OCI-LY1 (cell line): ENCODE data around the gene CREB3.

Source experiments
- H2AFZ ChIP-seq: fragments of 200-600 bp; sonication (generic), shearing (Covaris generic); 2 replicates; pipeline ENCODE4 v1.6.0; 2014; ENCODE audit warnings: antibody characterized with exemption, mild to moderate bottlenecking, low read length
- H3F3A ChIP-seq: fragments of 200-600 bp; sonication (generic), shearing (Covaris generic); 2 replicates; pipeline ENCODE4 v1.6.0; 2014; ENCODE audit warnings: mild to moderate bottlenecking, antibody characterized with exemption, low read length, moderate library complexity; ENCODE audit not compliant: insufficient read depth
- H3K27ac ChIP-seq: fragments of 200-600 bp; sonication (generic); 2 replicates; pipeline ENCODE4 v1.5.1; 2014; ENCODE audit warnings: low read length, mixed run types, mild to moderate bottlenecking, low read depth; ENCODE audit not compliant: poor library complexity, severe bottlenecking
- H3K27me3 ChIP-seq: fragments of 200-600 bp; sonication (generic); 2 replicates; pipeline ENCODE4 v1.6.0; 2014; ENCODE audit warnings: antibody characterized with exemption, mild to moderate bottlenecking, low read length, moderate library complexity; ENCODE audit not compliant: insufficient read depth
- H3K36me3 ChIP-seq: fragments of 200-600 bp; sonication (generic); 2 replicates; pipeline ENCODE4 v1.6.1; 2014; ENCODE audit warnings: mild to moderate bottlenecking, antibody characterized with exemption, low read length, moderate library complexity, mixed read lengths; ENCODE audit not compliant: insufficient read depth
- H3K4me1 ChIP-seq: fragments of 200-600 bp; sonication (generic); 2 replicates; pipeline ENCODE4 v1.5.1; 2014; ENCODE audit warnings: mild to moderate bottlenecking, low read length, moderate library complexity; ENCODE audit not compliant: insufficient read depth, severe bottlenecking
- H3K4me2 ChIP-seq: fragments of 200-600 bp; sonication (generic), shearing (Covaris generic); 2 replicates; pipeline ENCODE4 v1.6.1; 2014; ENCODE audit warnings: low read length
- H3K4me3 ChIP-seq: fragments of 200-600 bp; sonication (generic); 2 replicates; pipeline ENCODE4 v1.5.1; 2014; ENCODE audit warnings: low read length, low read depth, mild to moderate bottlenecking, mixed read lengths; ENCODE audit not compliant: poor library complexity, severe bottlenecking
- H3K79me2 ChIP-seq: fragments of 200-600 bp; shearing (Covaris generic); 2 replicates; pipeline ENCODE4 v1.6.1; 2016; ENCODE audit warnings: mixed run types, low read length, mixed read lengths; ENCODE audit not compliant: insufficient read depth
- H3K9ac ChIP-seq: fragments of 200-600 bp; sonication (generic), shearing (Covaris generic); 2 replicates; pipeline ENCODE4 v1.6.1; 2014; ENCODE audit warnings: mild to moderate bottlenecking, low read length, mixed read lengths
- H3K9me2 ChIP-seq: fragments of 200-600 bp; sonication (generic), shearing (Covaris generic); 2 replicates; pipeline ENCODE4 v1.6.1; 2014; ENCODE audit warnings: low read depth, mild to moderate bottlenecking, low read length, mixed read lengths
- H3K9me3 ChIP-seq: fragments of 200-600 bp; shearing (Covaris generic); 2 replicates; pipeline ENCODE4 v1.6.1; 2014; ENCODE audit warnings: low read length, mixed read lengths
- H4K20me1 ChIP-seq: fragments of 200-600 bp; sonication (generic), shearing (Covaris generic); 2 replicates; pipeline ENCODE4 v1.6.0; 2016; ENCODE audit warnings: mild to moderate bottlenecking, low read length; ENCODE audit not compliant: insufficient read depth
- EZH2 ChIP-seq: fragments of 200-600 bp; sonication (generic), shearing (Covaris generic); IDR thresholded peaks from 2 replicates; pipeline ENCODE4 v1.8.0; 2017; ENCODE audit warnings: borderline replicate concordance, mixed run types, mild to moderate bottlenecking, antibody characterized with exemption, low read length, moderate library complexity, mixed read lengths
- TF ChIP-seq, protein P1 (sequence below): fragments of 200-600 bp; sonication (generic), shearing (Covaris generic); IDR thresholded peaks from 2 replicates; pipeline ENCODE4 v1.5.1; 2017; ENCODE audit warnings: mild to moderate bottlenecking, antibody characterized with exemption, low read length, moderate library complexity, mixed read lengths

The CREB3 gene

DNA sequence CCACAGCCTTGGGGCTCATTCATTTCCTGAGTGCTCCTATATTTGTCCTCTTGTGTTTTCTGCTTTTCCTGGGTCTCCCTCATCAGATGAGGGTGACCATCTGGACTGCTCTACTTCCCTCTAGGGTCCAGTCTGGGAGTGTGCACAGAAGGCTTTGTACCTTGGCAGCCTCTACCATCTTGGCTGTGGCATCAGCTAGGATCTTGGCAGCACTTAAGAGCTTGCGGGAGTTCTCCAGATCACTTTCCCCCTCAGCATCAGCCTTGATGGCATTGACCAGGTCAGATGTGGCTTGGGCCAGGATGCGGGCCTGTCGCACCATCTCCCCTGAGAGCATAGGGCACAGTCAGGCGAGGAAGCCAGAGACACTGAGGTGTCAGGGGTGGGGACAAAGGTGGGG, 16.2 kb upstream of the CREB3 start:
- Histone ChIP-seq H3K9ac (no peak overlapping the region), H3F3A (no peaks in the 10 kb centered on the region), H2AFZ (no peak overlapping the region), H3K27ac (no peak overlapping the region), H3K4me2 (no peak overlapping the region), H3K9me3 (no peaks in the 10 kb centered on the region), H4K20me1 (no peaks in the 10 kb centered on the region), H3K4me1 (no peaks in the 10 kb centered on the region), H3K27me3 (no peaks in the 10 kb centered on the region), H3K4me3 (no peak overlapping the region), H3K9me2 (no peaks in the 10 kb centered on the region), H3K36me3 (peaks cover 96% of the 10 kb centered on the region), H3K79me2 (no peaks in the 10 kb centered on the region)
- TF ChIP-seq EZH2, result no peak
- TF ChIP-seq, protein P1, sequence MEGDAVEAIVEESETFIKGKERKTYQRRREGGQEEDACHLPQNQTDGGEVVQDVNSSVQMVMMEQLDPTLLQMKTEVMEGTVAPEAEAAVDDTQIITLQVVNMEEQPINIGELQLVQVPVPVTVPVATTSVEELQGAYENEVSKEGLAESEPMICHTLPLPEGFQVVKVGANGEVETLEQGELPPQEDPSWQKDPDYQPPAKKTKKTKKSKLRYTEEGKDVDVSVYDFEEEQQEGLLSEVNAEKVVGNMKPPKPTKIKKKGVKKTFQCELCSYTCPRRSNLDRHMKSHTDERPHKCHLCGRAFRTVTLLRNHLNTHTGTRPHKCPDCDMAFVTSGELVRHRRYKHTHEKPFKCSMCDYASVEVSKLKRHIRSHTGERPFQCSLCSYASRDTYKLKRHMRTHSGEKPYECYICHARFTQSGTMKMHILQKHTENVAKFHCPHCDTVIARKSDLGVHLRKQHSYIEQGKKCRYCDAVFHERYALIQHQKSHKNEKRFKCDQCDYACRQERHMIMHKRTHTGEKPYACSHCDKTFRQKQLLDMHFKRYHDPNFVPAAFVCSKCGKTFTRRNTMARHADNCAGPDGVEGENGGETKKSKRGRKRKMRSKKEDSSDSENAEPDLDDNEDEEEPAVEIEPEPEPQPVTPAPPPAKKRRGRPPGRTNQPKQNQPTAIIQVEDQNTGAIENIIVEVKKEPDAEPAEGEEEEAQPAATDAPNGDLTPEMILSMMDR, result no peak

- TF ChIP-seq EZH2, result no peak
- TF ChIP-seq, protein P1, result no peak
- Histone ChIP-seq H3K36me3 (peaks cover 98% of the 10 kb centered on the region), H2AFZ (no peak overlapping the region), H4K20me1 (no peaks in the 10 kb centered on the region), H3K4me2 (no peak overlapping the region), H3K9ac (no peak overlapping the region), H3K27me3 (no peaks in the 10 kb centered on the region), H3F3A (no peaks in the 10 kb centered on the region), H3K27ac (no peak overlapping the region), H3K9me2 (no peaks in the 10 kb centered on the region), H3K9me3 (no peaks in the 10 kb centered on the region), H3K4me3 (no peak overlapping the region), H3K4me1 (no peaks in the 10 kb centered on the region), H3K79me2 (no peaks in the 10 kb centered on the region)
Measured at GRCh38 chr9:35717132-35717870, 15.2 kb upstream of the CREB3 start.

GRCh38 chr9:35718721-35719511, 13.6 kb upstream of the CREB3 start:
- no peak overlapping the region for H3K9ac ChIP-seq

More at GRCh38 chr9:35718721-35719511, 13.6 kb upstream of the CREB3 start:
- H3K4me2 ChIP-seq, result no peak overlapping the region
- TF ChIP-seq, protein P1, result no peak
- no peak for TF ChIP-seq EZH2
- H3K36me3 ChIP-seq, result peaks cover 96% of the 10 kb centered on the region
- no peak overlapping the region for H3K27ac ChIP-seq
- no peak overlapping the region for H2AFZ ChIP-seq
- H3K9me2 ChIP-seq, result no peaks in the 10 kb centered on the region
- no peaks in the 10 kb centered on the region for H3K9me3 ChIP-seq
- H3K4me1 ChIP-seq, result no peaks in the 10 kb centered on the region
- H3K4me3 ChIP-seq, result no peak overlapping the region
- no peaks in the 10 kb centered on the region for H3K27me3 ChIP-seq
- H4K20me1 ChIP-seq, result no peaks in the 10 kb centered on the region
- no peaks in the 10 kb centered on the region for H3F3A ChIP-seq
- no peaks in the 10 kb centered on the region for H3K79me2 ChIP-seq
